Kidney (tissue), 14 donors: ENCODE data around the gene STEEP1. TPM values are rescaled to one million over a fixed set of nuclear protein-coding genes. Genes with fewer than 3 reads are reported as not detected.

ENCODE experiments used
- DNase-seq, 5 donors: peaks; one replicate each; pipeline ENCODE4 v3.0.0-alpha.2; 2013 to 2020
- FAIRE-seq: peaks from 2 replicates; lab custom pipeline; 2012; peaks lifted over from hg19 to GRCh38; lab: Jason Lieb, UNC
- H3K27ac ChIP-seq, 2 donors: one replicate each; pipeline ENCODE4 v1.7.0; 2013; ENCODE audit warnings: low read depth in 2 of 2, low read length in 2 of 2, inconsistent platforms in 1 of 2
- H3K27me3 ChIP-seq: one replicate; pipeline ENCODE4 v1.7.1; 2013; ENCODE audit warnings: low read length, inconsistent platforms; ENCODE audit not compliant: control insufficient read depth, insufficient read depth
- H3K36me3 ChIP-seq, 3 donors: one replicate each; pipeline versions ENCODE4 v1.7.0 to v1.7.1; 2013; ENCODE audit warnings: low read length in 3 of 3, control low read depth in 1 of 3, inconsistent platforms in 1 of 3; ENCODE audit not compliant: insufficient read depth in 3 of 3, control insufficient read depth in 2 of 3
- H3K4me1 ChIP-seq, 3 donors: one replicate each; pipeline versions ENCODE4 v1.7.0 to v1.7.1; 2013; ENCODE audit warnings: low read length in 3 of 3, inconsistent platforms in 1 of 3, low read depth in 1 of 3; ENCODE audit not compliant: control insufficient read depth in 2 of 3, insufficient read depth in 2 of 3
- H3K4me3 ChIP-seq, 3 donors: one replicate each; pipeline versions ENCODE4 v1.7.0 to v1.8.1; 2013; ENCODE audit warnings: low read length in 3 of 3, control low read depth in 1 of 3, inconsistent platforms in 1 of 3
- H3K9ac ChIP-seq, 3 donors: one replicate each; pipeline versions ENCODE4 v1.7.0 to v1.7.1; 2013; ENCODE audit warnings: low read length in 3 of 3, control low read depth in 1 of 3, inconsistent platforms in 1 of 3
- H3K9me3 ChIP-seq, 3 donors: one replicate each; pipeline versions ENCODE4 v1.7.0 to v1.7.1; 2013; ENCODE audit warnings: low read length in 3 of 3, control low read depth in 1 of 3, inconsistent platforms in 1 of 3; ENCODE audit not compliant: control insufficient read depth in 2 of 3, insufficient read depth in 1 of 3
- CTCF ChIP-seq: IDR thresholded peaks from 3 replicates; pipeline ENCODE4 v1.5.1; 2012; ENCODE audit warnings: mild to moderate bottlenecking, moderate library complexity, borderline replicate concordance; ENCODE audit not compliant: insufficient read depth; ENCODE audit errors: extremely low read depth
- intact Hi-C: fragments of 100-400 bp; cut with DNase I; formaldehyde crosslinking; loops from one replicate; pipeline ENCODE4 v1.11.1; 2022
- polyA plus RNA-seq: library from polyadenylated mRNA; stranded (reverse); fragments of 350-450 nt; fragmentation: Illumina TruSeq; extraction: RNeasy Lipid Tissue Mini Kit (QIAGEN cat#74804); gene quantifications from one replicate; pipeline ENCODE4 v1.2.3, GENCODE V29; 2014; ENCODE audit warnings: low read depth, low replicate concordance; ENCODE audit not compliant: insufficient read depth
- total RNA-seq: library from RNA; stranded (reverse); fragmentation: NEBNext Ultra II Directional; extraction: Animal tissue kit (Norgen Biotek cat#: 25700); gene quantifications from one replicate; pipeline ENCODE4 v1.2.1, GENCODE V29; 2021
- donor health status: control.
- donor health status: control.
- donor health status: control.
- donor health status: control.
- donor health status: control.
- donor health status: DM: yes; HTN: yes; CAD: no.
- donor health status: Normal renal cell carcinoma (clear cell type).

Gene STEEP1
- total and polyA plus RNA-seq, 2 donors from 2014 or later = 23.7 to 24.2 TPM

DNA sequence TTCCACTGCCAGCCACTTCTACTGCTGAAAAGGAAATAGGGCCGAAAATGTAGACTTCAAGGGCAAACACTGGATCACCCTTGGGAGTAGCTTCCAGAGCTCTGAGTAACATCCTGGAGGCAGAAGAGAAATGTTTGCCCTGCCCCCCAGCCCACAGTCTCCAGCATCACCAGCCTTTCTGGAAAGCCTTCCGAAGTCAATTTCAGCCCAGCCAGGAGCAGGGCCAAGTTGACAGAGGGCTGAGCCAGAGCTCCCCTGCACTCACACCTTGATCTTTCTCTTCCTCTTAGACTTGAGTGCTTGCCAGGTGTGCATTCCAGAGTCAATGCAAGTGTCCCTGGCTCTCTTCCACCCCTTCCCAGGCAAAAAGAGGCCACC, 61.7 kb downstream of the STEEP1 start:
- peak in 1 of 5 donors; percentile 80 for DNase-seq
- no peaks in the 10 kb centered on the region for H3K9me3 ChIP-seq

GRCh38 chrX:119502727-119503483, 62.3 kb downstream of the STEEP1 start:
- Histone ChIP-seq H3K36me3 (no peaks in the 10 kb centered on the region), H3K27ac (peak overlapping the region; percentile 6 to 53), H3K9ac (peak overlapping the region in 1 of 3 donors; percentile 7), H3K4me3 (no peak overlapping the region), H3K4me1 (peaks cover 0 to 6% (median 5%) of the 10 kb centered on the region in 3 donors), H3K9me3 (no peaks in the 10 kb centered on the region), H3K27me3 (no peaks in the 10 kb centered on the region)
- intact Hi-C loops = no loop called here
- no peak for DNase-seq
- FAIRE-seq = no peak
- TF ChIP-seq CTCF = no peak

More for the DNA sequence above, 61.7 kb downstream of the STEEP1 start:
- no peak overlapping the region for H3K9ac ChIP-seq
- no peak for TF ChIP-seq CTCF
- H3K4me1 ChIP-seq = peaks cover 0 to 6% (median 5%) of the 10 kb centered on the region in 3 donors
- no peak for FAIRE-seq
- H3K27me3 ChIP-seq = no peaks in the 10 kb centered on the region
- intact Hi-C loops = no loop called here
- no peaks in the 10 kb centered on the region for H3K36me3 ChIP-seq
- H3K4me3 ChIP-seq = no peak overlapping the region
- peak overlapping the region in 1 of 2 donors; percentile 65 for H3K27ac ChIP-seq

GRCh38 chrX:119501511-119502148, 63.6 kb downstream of the STEEP1 start:
- Histone ChIP-seq H3K4me3 (no peak overlapping the region), H3K36me3 (no peaks in the 10 kb centered on the region), H3K27me3 (no peaks in the 10 kb centered on the region), H3K9ac (no peak overlapping the region), H3K4me1 (peaks cover 0 to 6% (median 5%) of the 10 kb centered on the region in 3 donors), H3K27ac (no peak overlapping the region), H3K9me3 (no peaks in the 10 kb centered on the region)
- DNase-seq (no peak), FAIRE-seq (no peak)
- intact Hi-C loops = no loop called here
- TF ChIP-seq CTCF = no peak
